ENCODE results near the gene PCNX2.

Gene PCNX2

GRCh38 chr1:232999956-233000625 lies 295.4 kb downstream of the PCNX2 start:
- H3K36me3 ChIP-seq, result peaks cover 22% of the 10 kb centered on the region; the same call in 1 of the 2 replicates
- H3K9ac ChIP-seq, result no peak overlapping the region
- H3K4me1 ChIP-seq, result no peaks in the 10 kb centered on the region
- no peaks in the 10 kb centered on the region for H3K9me3 ChIP-seq
- TF ChIP-seq Cebpa-rat (IDR thresholded peaks at IDR 0.05), result no peak
- no peaks in the 10 kb centered on the region for H4K20me1 ChIP-seq
- no peaks in the 10 kb centered on the region for H3K27me3 ChIP-seq
- H3K27ac ChIP-seq, result no peak overlapping the region
- H3K4me3 ChIP-seq, result no peak overlapping the region
- no peak overlapping the region for H3K4me2 ChIP-seq

DNA sequence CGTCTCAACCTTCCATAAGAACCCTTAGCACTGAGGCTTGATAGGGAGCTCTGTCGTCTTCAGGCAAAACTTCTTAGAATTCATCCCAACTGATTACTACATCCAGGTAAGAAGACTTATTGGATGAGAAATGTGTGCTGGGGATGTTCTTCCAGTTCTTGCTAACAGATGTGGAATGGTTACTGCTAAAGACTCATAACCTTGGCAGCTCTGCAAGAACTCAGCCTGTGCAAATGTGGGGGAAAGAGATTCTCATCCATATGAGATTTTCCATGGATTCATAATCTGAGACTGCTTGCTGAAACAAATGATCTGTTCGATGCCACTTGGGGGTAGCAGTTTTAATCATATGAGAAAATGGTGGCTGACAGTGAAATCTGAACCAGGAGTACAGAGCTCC lies 296.9 kb downstream of the PCNX2 start:
- Histone ChIP-seq H4K20me1 (no peaks in the 10 kb centered on the region), H3K9me3 (peaks cover 14% of the 10 kb centered on the region), H3K9ac (no peak overlapping the region), H3K4me2 (no peak overlapping the region), H3K4me1 (no peaks in the 10 kb centered on the region), H3K36me3 (peaks cover 35% of the 10 kb centered on the region), H3K27ac (no peak overlapping the region), H3K4me3 (no peak overlapping the region), H3K27me3 (no peaks in the 10 kb centered on the region)
- no peak for TF ChIP-seq Cebpa-rat (IDR thresholded peaks at IDR 0.05)

DNA sequence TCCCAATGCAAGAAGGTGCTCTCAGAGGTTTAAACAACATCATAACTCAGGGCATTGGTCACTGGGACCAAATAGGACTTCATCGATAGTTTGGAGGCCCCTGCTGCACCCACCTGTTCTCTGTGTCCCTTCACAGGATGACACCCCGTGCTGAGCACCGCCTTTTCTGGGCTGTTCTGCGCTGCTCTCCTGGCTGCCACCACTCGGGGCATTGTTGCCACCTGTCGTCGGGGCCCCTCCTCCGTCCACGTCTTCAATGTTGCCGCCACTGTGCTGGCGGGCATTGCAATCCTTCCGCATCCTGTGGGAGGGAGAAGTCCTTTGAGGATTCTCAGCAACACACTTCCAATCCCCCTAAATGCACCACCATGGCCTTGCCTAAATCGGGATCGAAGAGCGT lies 297.4 kb downstream of the PCNX2 start:
- Histone ChIP-seq H3K4me3 (no peak overlapping the region), H3K9me3 (peaks cover 19% of the 10 kb centered on the region), H3K4me1 (no peaks in the 10 kb centered on the region), H4K20me1 (no peaks in the 10 kb centered on the region), H3K36me3 (peaks cover 38% of the 10 kb centered on the region), H3K27ac (no peak overlapping the region), H3K27me3 (no peaks in the 10 kb centered on the region), H3K9ac (no peak overlapping the region), H3K4me2 (no peak overlapping the region)
- TF ChIP-seq Cebpa-rat (IDR thresholded peaks at IDR 0.05), result no peak

GRCh38 chr1:232996143-232996542 lies 299.4 kb downstream of the PCNX2 start:
- no peak overlapping the region for H3K4me2 ChIP-seq
- TF ChIP-seq Cebpa-rat (IDR thresholded peaks at IDR 0.05), result no peak
- no peak overlapping the region for H3K9ac ChIP-seq
- H4K20me1 ChIP-seq, result no peaks in the 10 kb centered on the region
- H3K36me3 ChIP-seq, result peaks cover 44% of the 10 kb centered on the region
- H3K27ac ChIP-seq, result no peak overlapping the region
- no peaks in the 10 kb centered on the region for H3K4me1 ChIP-seq
- no peak overlapping the region for H3K4me3 ChIP-seq
- H3K27me3 ChIP-seq, result no peaks in the 10 kb centered on the region
- H3K9me3 ChIP-seq, result peaks cover 30% of the 10 kb centered on the region

GRCh38 chr1:232995189-232995588 lies 300.3 kb downstream of the PCNX2 start:
- Histone ChIP-seq H3K27me3 (no peaks in the 10 kb centered on the region), H3K27ac (no peak overlapping the region), H4K20me1 (no peaks in the 10 kb centered on the region), H3K4me1 (no peaks in the 10 kb centered on the region), H3K4me3 (no peak overlapping the region), H3K36me3 (peaks cover 41% of the 10 kb centered on the region), H3K4me2 (no peak overlapping the region), H3K9me3 (peaks cover 30% of the 10 kb centered on the region), H3K9ac (no peak overlapping the region)
- no peak for TF ChIP-seq Cebpa-rat (IDR thresholded peaks at IDR 0.05)

GRCh38 chr1:232993555-232993954 lies 302.0 kb downstream of the PCNX2 start:
- no peaks in the 10 kb centered on the region for H3K27me3 ChIP-seq
- H4K20me1 ChIP-seq, result no peaks in the 10 kb centered on the region
- no peak overlapping the region for H3K4me3 ChIP-seq
- peaks cover 30% of the 10 kb centered on the region for H3K9me3 ChIP-seq
- no peak overlapping the region for H3K4me2 ChIP-seq
- peaks cover 35% of the 10 kb centered on the region for H3K36me3 ChIP-seq
- no peaks in the 10 kb centered on the region for H3K4me1 ChIP-seq
- TF ChIP-seq Cebpa-rat (IDR thresholded peaks at IDR 0.05), result no peak
- no peak overlapping the region for H3K27ac ChIP-seq
- no peak overlapping the region for H3K9ac ChIP-seq

DNA sequence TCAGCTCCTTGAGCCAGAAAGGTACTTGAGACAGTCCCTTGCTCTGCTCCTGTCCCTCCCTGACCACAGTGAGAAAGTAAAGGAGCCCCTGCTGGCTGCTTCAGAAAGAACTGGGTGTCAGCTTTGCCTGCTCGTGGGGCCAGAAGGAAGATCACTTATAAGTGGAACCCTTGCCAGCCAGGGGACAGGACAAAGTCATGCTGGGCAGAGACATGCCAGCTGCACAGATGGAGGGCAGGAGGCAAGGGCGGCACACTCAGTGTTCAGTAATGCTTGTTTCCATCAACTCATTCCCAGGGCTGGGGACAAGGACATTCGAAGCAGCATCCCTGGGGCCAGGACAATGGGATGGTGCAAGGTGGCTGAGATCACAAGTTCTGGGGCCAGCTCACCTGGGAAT lies 303.3 kb downstream of the PCNX2 start:
- Histone ChIP-seq H3K4me3 (no peak overlapping the region), H3K9ac (no peak overlapping the region), H4K20me1 (no peaks in the 10 kb centered on the region), H3K4me2 (no peak overlapping the region), H3K27me3 (no peaks in the 10 kb centered on the region), H3K9me3 (peaks cover 30% of the 10 kb centered on the region), H3K4me1 (no peaks in the 10 kb centered on the region), H3K36me3 (peaks cover 24% of the 10 kb centered on the region), H3K27ac (no peak overlapping the region)
- no peak for TF ChIP-seq Cebpa-rat (IDR thresholded peaks at IDR 0.05)

GRCh38 chr1:232991238-232991637 lies 304.3 kb downstream of the PCNX2 start:
- Histone ChIP-seq H3K4me2 (no peak overlapping the region), H3K27me3 (no peaks in the 10 kb centered on the region), H3K27ac (no peak overlapping the region), H3K36me3 (peaks cover 24% of the 10 kb centered on the region), H3K4me3 (no peak overlapping the region), H3K9me3 (peaks cover 30% of the 10 kb centered on the region), H3K9ac (no peak overlapping the region), H3K4me1 (no peaks in the 10 kb centered on the region), H4K20me1 (no peaks in the 10 kb centered on the region)
- no peak for TF ChIP-seq Cebpa-rat (IDR thresholded peaks at IDR 0.05)

- H3K4me3 ChIP-seq, result no peak overlapping the region
- peaks cover 24% of the 10 kb centered on the region for H3K36me3 ChIP-seq
- TF ChIP-seq Cebpa-rat (IDR thresholded peaks at IDR 0.05), result no peak
- H3K9me3 ChIP-seq, result peaks cover 30% of the 10 kb centered on the region
- no peak overlapping the region for H3K27ac ChIP-seq
- H3K27me3 ChIP-seq, result no peaks in the 10 kb centered on the region
- H3K9ac ChIP-seq, result no peak overlapping the region
- no peaks in the 10 kb centered on the region for H4K20me1 ChIP-seq
- H3K4me1 ChIP-seq, result no peaks in the 10 kb centered on the region
- H3K4me2 ChIP-seq, result no peak overlapping the region
Measured at GRCh38 chr1:232990176-232991128, 305.1 kb downstream of the PCNX2 start.

DNA sequence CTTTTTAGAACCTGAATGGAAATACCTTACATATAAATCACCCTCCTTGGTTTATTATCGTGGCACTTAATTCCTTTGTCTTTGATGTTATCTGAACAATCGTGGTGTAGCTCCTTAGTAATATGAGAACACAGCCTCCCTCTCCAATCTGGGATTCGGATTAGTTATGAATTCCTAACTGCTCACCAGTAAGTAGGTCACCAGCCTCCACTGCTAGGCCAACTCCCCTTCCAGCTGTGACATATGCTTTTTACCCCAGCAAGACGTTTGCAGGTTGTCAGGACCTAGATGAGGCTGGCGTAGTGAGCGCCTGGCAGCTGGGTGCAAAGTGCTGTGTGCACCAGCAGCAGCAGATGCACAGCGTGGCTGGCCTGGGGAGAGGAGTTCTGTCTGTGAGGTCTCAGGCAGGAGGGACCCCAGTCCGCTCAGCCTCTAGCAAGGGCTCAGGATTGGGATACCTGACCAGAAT lies 306.9 kb downstream of the PCNX2 start:
- Histone ChIP-seq H3K27ac (no peak overlapping the region), H3K4me2 (no peak overlapping the region), H3K4me3 (no peak overlapping the region), H3K9ac (no peak overlapping the region), H3K9me3 (peaks cover 16% of the 10 kb centered on the region), H3K36me3 (peaks cover 14% of the 10 kb centered on the region), H3K27me3 (no peaks in the 10 kb centered on the region), H3K4me1 (no peaks in the 10 kb centered on the region), H4K20me1 (no peaks in the 10 kb centered on the region)
- TF ChIP-seq Cebpa-rat (IDR thresholded peaks at IDR 0.05), result no peak
